Measurements from ENCODE around the gene LRRC23. TPM values are rescaled to one million over a fixed set of nuclear protein-coding genes. Genes with fewer than 3 reads are reported as not detected.

The LRRC23 gene
- total and polyA plus RNA-seq, 4 experiments from 2014 or later: 4.1 to 9.1 (median 6.2) TPM

- peaks cover 26% of the 10 kb centered on the region for H3K36me3 ChIP-seq (ENCODE audit: insufficient read depth, low read length)
- ChIA-PET CTCF (ENCODE audit: partially characterized antibody) (interaction anchor here (2.2 to 18.5 kb wide), 3 partner anchors 8 to 80 kb away, joined by 8 to 774 read pairs (median 22); partner anchors contain the start of genes C12orf57, RNU7-1 and SPSB2), POLR2A (ENCODE audit: partially characterized antibody) (interaction anchor here (1.1 to 22.1 kb wide), 10 partner anchors 8 to 161 kb away, joined by 3 to 1807 read pairs (median 8); partner anchors contain the start of genes ATN1, C12orf57, EMG1 and PHB2)
- Mint-ChIP-seq H3K4me3 (peak overlapping the region; percentile 94 to 100 (median 98)), H3K27ac (peak overlapping the region; percentile 89 to 99 (median 96)), H3K9me3 (peaks cover 0 to 3% (median 0%) of the 10 kb centered on the region in 8 donors), H3K27me3 (peaks cover 0 to 3% of the 10 kb centered on the region in 2 donors), H3K36me3 (peaks cover 25 to 55% of the 10 kb centered on the region in 2 donors), H3K4me1 (peaks cover 58 to 97% (median 65%) of the 10 kb centered on the region in 4 donors)
- H3K27ac ChIP-seq (ENCODE audit: low read depth, low read length): peak overlapping the region; percentile 96
- H3K27me3 ChIP-seq (ENCODE audit: insufficient read depth, low read length): no peaks in the 10 kb centered on the region
- H3K4me1 ChIP-seq (ENCODE audit: insufficient read depth, low read length): peaks cover 81% of the 10 kb centered on the region
- H3K9me3 ChIP-seq (ENCODE audit: control insufficient read depth in 1 of 2, low read length in 2 of 2): no peaks in the 10 kb centered on the region
- peak in 2 of 5 donors; percentile 30 to 47 for DNase-seq
- peak overlapping the region; percentile 81 to 82 for H3K4me3 ChIP-seq (ENCODE audit: low read length in 2 of 2)
- intact Hi-C loops (cut with micrococcal nuclease): no loop called here
Observed at GRCh38 chr12:6952121-6952862, 47.7 kb downstream of the LRRC23 start.

- H3K9me3 ChIP-seq (ENCODE audit: control insufficient read depth in 1 of 2, low read length in 2 of 2): no peaks in the 10 kb centered on the region
- ChIA-PET POLR2A (ENCODE audit: partially characterized antibody) (interaction anchor here (1.1 to 22.1 kb wide), 10 partner anchors 7 to 161 kb away, joined by 3 to 1807 read pairs (median 8); partner anchors contain the start of genes ATN1, C12orf57, EMG1 and PHB2), CTCF (ENCODE audit: partially characterized antibody) (interaction anchor here (2.2 to 18.5 kb wide), 3 partner anchors 7 to 80 kb away, joined by 8 to 774 read pairs (median 22); partner anchors contain the start of genes C12orf57, RNU7-1 and SPSB2)
- Mint-ChIP-seq H3K27ac (peak overlapping the region; percentile 89 to 98 (median 96)), H3K4me3 (peak overlapping the region; percentile 94 to 100 (median 98)), H3K36me3 (peaks cover 25 to 60% of the 10 kb centered on the region in 2 donors), H3K27me3 (peaks cover 0 to 3% of the 10 kb centered on the region in 2 donors), H3K9me3 (peaks cover 0 to 3% (median 0%) of the 10 kb centered on the region in 8 donors), H3K4me1 (peaks cover 59 to 97% (median 65%) of the 10 kb centered on the region in 4 donors)
- intact Hi-C loops (cut with micrococcal nuclease): loop anchor here (1.0 kb wide), 1 partner anchor 8 kb away; no protein-coding TSS in a partner anchor
- H3K27ac ChIP-seq (ENCODE audit: low read depth, low read length): peak overlapping the region; percentile 96
- peaks cover 81% of the 10 kb centered on the region for H3K4me1 ChIP-seq (ENCODE audit: insufficient read depth, low read length)
- peaks cover 33% of the 10 kb centered on the region for H3K36me3 ChIP-seq (ENCODE audit: insufficient read depth, low read length)
- H3K4me3 ChIP-seq (ENCODE audit: low read length in 2 of 2): peak overlapping the region; percentile 81 to 82
- peak in 1 of 5 donors; percentile 42 for DNase-seq
- no peaks in the 10 kb centered on the region for H3K27me3 ChIP-seq (ENCODE audit: insufficient read depth, low read length)
Observed at GRCh38 chr12:6952863-6953441, 48.3 kb downstream of the LRRC23 start.

DNA sequence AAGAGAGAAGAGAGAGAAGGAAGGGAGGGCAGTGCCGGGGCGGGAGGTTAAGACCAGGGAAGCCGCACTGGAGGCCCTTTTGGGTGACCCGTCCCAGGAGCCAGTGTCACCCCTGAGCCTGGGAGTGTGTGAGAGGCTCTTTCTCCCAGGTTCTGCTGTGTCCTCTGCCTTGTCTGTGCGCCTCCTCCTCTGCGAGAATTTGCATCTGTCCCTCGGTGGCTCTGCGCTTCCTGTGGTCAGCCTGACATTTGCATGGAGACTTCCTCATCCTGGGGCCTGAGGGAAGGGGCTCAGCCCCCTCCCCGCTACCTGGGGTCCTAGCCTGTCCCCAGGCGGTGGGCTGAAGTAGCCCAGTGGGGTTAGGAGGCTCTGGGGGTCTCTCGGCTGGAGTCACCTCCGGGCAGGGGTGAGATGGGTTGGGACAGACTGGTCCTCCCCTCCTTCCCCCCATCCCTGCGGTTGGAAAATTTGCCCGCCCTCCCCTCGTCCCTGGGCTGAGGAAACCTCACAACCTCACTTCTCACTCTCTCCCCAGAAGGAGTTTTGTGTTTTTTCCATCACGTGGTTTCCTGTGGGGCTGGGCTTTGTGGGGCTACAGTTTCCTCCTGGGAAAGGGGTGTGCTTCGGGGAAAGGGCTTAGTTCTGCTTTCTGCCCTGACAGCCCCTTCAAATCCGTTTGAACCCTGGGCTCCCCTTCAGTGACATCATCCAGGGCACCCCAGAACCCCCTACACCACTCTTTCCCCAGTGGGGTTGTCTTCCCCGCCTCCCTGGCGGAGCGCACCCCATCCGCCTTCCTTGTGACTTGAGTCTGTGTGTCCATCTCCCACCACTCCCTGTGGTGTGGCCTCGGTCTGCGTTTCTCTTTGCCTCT lies 49.1 kb downstream of the LRRC23 start:
- peak overlapping the region; percentile 96 for H3K27ac ChIP-seq (ENCODE audit: low read depth, low read length)
- Mint-ChIP-seq H3K4me3 (peak overlapping the region; percentile 94 to 100 (median 98)), H3K27ac (peak overlapping the region; percentile 89 to 98 (median 96)), H3K27me3 (peaks cover 0 to 3% of the 10 kb centered on the region in 2 donors), H3K9me3 (peaks cover 0 to 2% (median 0%) of the 10 kb centered on the region in 8 donors), H3K4me1 (peaks cover 62 to 97% (median 66%) of the 10 kb centered on the region in 4 donors), H3K36me3 (peaks cover 31 to 67% of the 10 kb centered on the region in 2 donors)
- peak; percentile 72 to 95 (median 78) for DNase-seq
- intact Hi-C loops (cut with micrococcal nuclease): loop anchor here (1.0 kb wide), 1 partner anchor 8 kb away; no protein-coding TSS in a partner anchor
- H3K4me3 ChIP-seq (ENCODE audit: low read length in 2 of 2): peak overlapping the region; percentile 81 to 82
- ChIA-PET CTCF (ENCODE audit: partially characterized antibody) (interaction anchor here (1.3 to 18.5 kb wide), 6 partner anchors 7 to 13 kb away, joined by 3 to 774 read pairs (median 17); partner anchors contain the start of genes C12orf57, PTPN6 and RNU7-1), POLR2A (ENCODE audit: partially characterized antibody) (interaction anchor here (1.1 to 22.1 kb wide), 10 partner anchors 7 to 162 kb away, joined by 3 to 1807 read pairs (median 30); partner anchors contain the start of genes ATN1, C12orf57, EMG1 and PHB2)
- H3K4me1 ChIP-seq (ENCODE audit: insufficient read depth, low read length): peaks cover 81% of the 10 kb centered on the region
- H3K9me3 ChIP-seq (ENCODE audit: control insufficient read depth in 1 of 2, low read length in 2 of 2): no peaks in the 10 kb centered on the region
- H3K27me3 ChIP-seq (ENCODE audit: insufficient read depth, low read length): no peaks in the 10 kb centered on the region
- H3K36me3 ChIP-seq (ENCODE audit: insufficient read depth, low read length): peaks cover 35% of the 10 kb centered on the region

DNA sequence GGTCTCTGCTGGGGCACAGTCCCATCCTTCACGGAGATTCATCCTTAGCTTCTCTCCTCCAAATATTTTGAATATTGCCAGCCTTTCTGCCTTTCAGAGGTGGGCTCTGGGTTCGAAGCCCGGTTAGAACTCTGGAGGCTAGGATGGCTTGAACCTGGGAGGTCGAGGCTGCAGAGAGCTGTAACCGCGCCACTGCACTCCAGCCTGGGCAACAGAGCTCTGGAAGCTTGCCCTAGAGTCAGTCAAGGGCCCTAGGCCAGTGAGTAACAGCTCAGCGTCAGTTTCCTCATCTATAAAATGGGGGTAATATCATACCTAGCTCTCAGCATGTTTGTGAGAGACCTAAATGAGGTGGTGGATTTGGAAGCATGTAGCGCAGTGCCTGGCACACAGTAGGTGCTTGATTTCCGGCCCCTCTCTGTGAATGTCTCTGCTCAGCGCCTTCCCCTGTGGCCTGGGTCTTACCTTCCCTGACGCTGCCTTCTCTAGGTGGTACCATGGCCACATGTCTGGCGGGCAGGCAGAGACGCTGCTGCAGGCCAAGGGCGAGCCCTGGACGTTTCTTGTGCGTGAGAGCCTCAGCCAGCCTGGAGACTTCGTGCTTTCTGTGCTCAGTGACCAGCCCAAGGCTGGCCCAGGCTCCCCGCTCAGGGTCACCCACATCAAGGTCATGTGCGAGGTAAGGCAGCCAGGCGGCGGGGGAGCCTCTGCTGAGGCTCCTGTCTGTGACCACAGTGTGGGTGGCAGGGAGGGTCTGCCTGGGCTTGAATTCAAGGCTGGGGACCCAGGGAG lies 49.9 kb downstream of the LRRC23 start:
- Histone ChIP-seq H3K36me3 (ENCODE audit: insufficient read depth, low read length) (peaks cover 35% of the 10 kb centered on the region), H3K27ac (ENCODE audit: low read depth, low read length) (peak overlapping the region; percentile 96), H3K4me1 (ENCODE audit: insufficient read depth, low read length) (peaks cover 81% of the 10 kb centered on the region), H3K9me3 (ENCODE audit: control insufficient read depth in 1 of 2, low read length in 2 of 2) (no peaks in the 10 kb centered on the region), H3K27me3 (ENCODE audit: insufficient read depth, low read length) (no peaks in the 10 kb centered on the region), H3K4me3 (ENCODE audit: low read length in 2 of 2) (peak overlapping the region; percentile 81 to 82)
- Mint-ChIP-seq H3K36me3 (peaks cover 38 to 75% of the 10 kb centered on the region in 2 donors), H3K27me3 (peaks cover 0 to 3% of the 10 kb centered on the region in 2 donors), H3K9me3 (peaks cover 0 to 2% (median 0%) of the 10 kb centered on the region in 8 donors), H3K4me3 (peak overlapping the region; percentile 94 to 100 (median 98)), H3K4me1 (peaks cover 62 to 97% (median 66%) of the 10 kb centered on the region in 4 donors), H3K27ac (peak overlapping the region; percentile 89 to 98 (median 96))
- ChIA-PET POLR2A (ENCODE audit: partially characterized antibody) (interaction anchor here (1.3 to 22.1 kb wide), 4 partner anchors 6 to 103 kb away, joined by 4 to 1807 read pairs (median 907); partner anchors contain the start of genes C12orf57, CDCA3, PTPN6 and RNU7-1), CTCF (ENCODE audit: partially characterized antibody) (interaction anchor here (1.1 to 13.5 kb wide), 5 partner anchors 9 to 31 kb away, joined by 3 to 774 read pairs (median 5); partner anchors contain the start of genes C12orf57, PTPN6 and RNU7-1)
- intact Hi-C loops (cut with micrococcal nuclease): no loop called here
- DNase-seq: peak in 1 of 5 donors; percentile 35

DNA sequence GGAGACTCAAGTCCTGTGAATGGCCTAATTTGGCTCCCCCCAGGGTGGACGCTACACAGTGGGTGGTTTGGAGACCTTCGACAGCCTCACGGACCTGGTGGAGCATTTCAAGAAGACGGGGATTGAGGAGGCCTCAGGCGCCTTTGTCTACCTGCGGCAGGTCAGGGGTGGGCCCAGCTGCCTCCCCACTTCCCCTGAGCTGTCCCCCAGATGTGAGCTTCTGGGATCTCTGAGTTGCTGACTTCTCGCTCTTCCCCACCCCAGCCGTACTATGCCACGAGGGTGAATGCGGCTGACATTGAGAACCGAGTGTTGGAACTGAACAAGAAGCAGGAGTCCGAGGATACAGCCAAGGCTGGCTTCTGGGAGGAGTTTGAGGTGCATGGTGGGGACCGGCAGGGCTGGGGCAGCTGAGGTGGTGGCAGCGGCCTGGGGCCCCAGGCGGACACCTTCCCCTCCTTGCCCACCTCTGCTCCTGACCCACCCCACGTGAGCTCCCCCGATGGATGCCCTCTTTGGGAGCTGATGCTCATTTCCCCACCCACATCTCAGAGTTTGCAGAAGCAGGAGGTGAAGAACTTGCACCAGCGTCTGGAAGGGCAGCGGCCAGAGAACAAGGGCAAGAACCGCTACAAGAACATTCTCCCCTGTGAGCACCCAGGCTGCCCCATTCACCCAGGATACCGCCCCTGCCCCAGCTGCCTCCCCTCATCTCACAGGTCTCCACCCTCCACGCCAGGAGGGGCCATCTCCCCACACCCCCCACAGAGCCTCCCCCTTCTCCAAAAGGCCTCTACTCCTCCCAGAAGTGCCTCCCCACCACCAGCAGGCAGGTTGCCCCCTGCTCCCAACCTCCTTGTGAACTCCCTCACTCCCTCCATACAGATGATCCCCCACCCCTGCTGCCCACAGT lies 50.7 kb downstream of the LRRC23 start:
- peaks cover 38 to 75% of the 10 kb centered on the region in 2 donors for H3K36me3 Mint-ChIP-seq
- ChIA-PET POLR2A (ENCODE audit: partially characterized antibody) (interaction anchor here (1.3 to 22.1 kb wide), 4 partner anchors 5 to 104 kb away, joined by 4 to 1807 read pairs (median 907); partner anchors contain the start of genes C12orf57, CDCA3, PTPN6 and RNU7-1), CTCF (ENCODE audit: partially characterized antibody) (interaction anchor here (1.1 to 13.5 kb wide), 5 partner anchors 8 to 31 kb away, joined by 3 to 774 read pairs (median 5); partner anchors contain the start of genes C12orf57, PTPN6 and RNU7-1)
- Histone ChIP-seq H3K9me3 (ENCODE audit: control insufficient read depth in 1 of 2, low read length in 2 of 2) (no peaks in the 10 kb centered on the region), H3K36me3 (ENCODE audit: insufficient read depth, low read length) (peaks cover 39% of the 10 kb centered on the region), H3K4me3 (ENCODE audit: low read length in 2 of 2) (peak overlapping the region in 1 of 2 donors; percentile 82), H3K27me3 (ENCODE audit: insufficient read depth, low read length) (no peaks in the 10 kb centered on the region), H3K27ac (ENCODE audit: low read depth, low read length) (peak overlapping the region; percentile 96), H3K4me1 (ENCODE audit: insufficient read depth, low read length) (peaks cover 81% of the 10 kb centered on the region)
- intact Hi-C loops (cut with micrococcal nuclease): no loop called here
- peak in 1 of 5 donors; percentile 35 for DNase-seq
- H3K27ac Mint-ChIP-seq: peak overlapping the region; percentile 89 to 99 (median 96)
- H3K9me3 Mint-ChIP-seq: peaks cover 0 to 2% (median 0%) of the 10 kb centered on the region in 8 donors
- H3K4me1 Mint-ChIP-seq: peaks cover 56 to 97% (median 63%) of the 10 kb centered on the region in 4 donors
- H3K27me3 Mint-ChIP-seq: peaks cover 0 to 3% of the 10 kb centered on the region in 2 donors
- H3K4me3 Mint-ChIP-seq: peak overlapping the region in 7 of 8 donors; percentile 94 to 100 (median 98)
